ENCODE results near the gene CYB5R3. TPM values are rescaled to one million over a fixed set of nuclear protein-coding genes. Genes with fewer than 3 reads are reported as not detected.

Gene CYB5R3
- polyA plus RNA-seq, 1 donor (not counting 4 experiments of a cell fraction or from before 2014, with no cell fraction given): 102 TPM

GRCh38 chr22:42651134-42651533 lies 1.9 kb upstream of the CYB5R3 start:
- Histone ChIP-seq H3K36me3 (ENCODE audit: control insufficient read depth in 2 of 2, extremely low read depth in 1 of 2, insufficient read depth in 2 of 2, low read length in 2 of 2) (no peaks in the 10 kb centered on the region), H3K4me2 (ENCODE audit: control insufficient read depth, extremely low read depth, insufficient read depth, low read depth, low read length) (no peak overlapping the region), H2AFZ (ENCODE audit: control insufficient read depth, low read length) (no peak overlapping the region), H3K4me1 (ENCODE audit: control insufficient read depth, extremely low read depth, insufficient read depth, low read length) (peaks cover 27% of the 10 kb centered on the region), H3K27me3 (ENCODE audit: control insufficient read depth, extremely low read depth, insufficient read depth, low read length) (no peaks in the 10 kb centered on the region), H3K27ac (ENCODE audit: control insufficient read depth, insufficient read depth, low read length) (no peak overlapping the region), H3K9me3 (ENCODE audit: control insufficient read depth, low read depth, low read length) (no peaks in the 10 kb centered on the region), H3K9ac (ENCODE audit: control insufficient read depth, extremely low read depth, insufficient read depth, low read length) (no peak overlapping the region), H4K20me1 (ENCODE audit: control insufficient read depth, extremely low read depth, insufficient read depth, low read length) (no peaks in the 10 kb centered on the region), H3K79me2 (ENCODE audit: control insufficient read depth, insufficient read depth, low read length) (peaks cover 26% of the 10 kb centered on the region), H3K9me1 (ENCODE audit: control insufficient read depth, extremely low read depth, insufficient read depth, low read length) (no peaks in the 10 kb centered on the region), H3K4me3 (ENCODE audit: control insufficient read depth in 2 of 3, extremely low read depth in 1 of 3, insufficient read depth in 2 of 3, low read depth in 1 of 3, low read length in 3 of 3) (no peak overlapping the region)
- dilution Hi-C loops (cut with MboI; ENCODE audit: extremely low pct_ligation_motif_present, low sequenced_read_pairs): no loop called here
- no peak for DNase-seq (ENCODE audit: low read depth, low spot score)
- peak in 1 of 3 experiments; percentile 11 for TF ChIP-seq CTCF (optimal IDR thresholded peaks at IDR 0.05 in 1 of 3, IDR thresholded peaks at IDR 0.05 in 1 of 3, conservative IDR thresholded peaks at IDR 0.05 in 1 of 3; ENCODE audit: extremely low read depth in 1 of 3, insufficient read depth in 2 of 3, low read length in 3 of 3)
- TF ChIP-seq EZH2 (IDR thresholded peaks at IDR 0.05; ENCODE audit: low read length): no peak
- no peak for FAIRE-seq

DNA sequence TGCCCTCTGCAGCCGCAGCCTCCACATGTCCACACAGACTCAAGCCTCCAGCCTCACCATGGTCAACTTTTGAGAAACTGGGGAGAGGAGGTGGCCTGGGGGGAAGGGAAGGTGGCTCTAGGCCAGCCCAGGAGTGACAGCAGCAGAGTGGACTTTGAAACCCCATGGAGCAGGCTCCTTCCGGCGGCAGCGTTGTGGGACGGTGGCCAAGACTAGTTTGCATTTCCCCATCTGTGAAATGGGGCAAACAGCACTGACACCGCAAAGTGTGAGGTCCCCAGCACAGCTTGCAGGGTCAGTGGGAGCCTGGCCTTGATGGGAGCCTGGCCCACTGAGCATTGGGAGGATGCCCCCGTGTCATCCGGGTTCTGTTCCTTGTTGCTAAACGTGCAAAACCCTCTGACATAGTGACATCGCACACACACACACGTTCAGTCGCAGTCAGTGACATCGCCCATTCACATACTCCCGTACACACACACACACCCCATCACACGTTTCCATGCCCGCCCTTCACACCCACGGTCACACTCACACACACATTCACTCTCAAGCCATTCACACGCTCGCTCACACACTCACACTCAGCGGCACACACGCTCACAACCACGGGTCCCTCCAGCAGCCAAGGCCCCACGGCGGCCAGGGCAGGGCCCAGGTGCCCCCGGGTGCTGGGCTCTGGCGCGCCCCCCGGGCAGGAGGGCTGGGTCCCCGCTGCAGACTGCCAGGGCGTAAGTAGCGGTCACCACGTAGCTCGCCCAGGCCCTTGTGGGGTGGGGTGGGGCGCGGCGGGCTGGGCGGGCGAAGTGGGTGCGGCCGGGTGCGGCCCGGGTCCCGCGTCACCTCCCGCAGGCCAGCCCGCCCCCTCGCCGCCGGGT lies 585 bp downstream of the CYB5R3 start:
- DNase-seq (ENCODE audit: low read depth, low spot score) (no peak), FAIRE-seq (peak; percentile 5)
- Histone ChIP-seq H3K4me1 (ENCODE audit: control insufficient read depth, extremely low read depth, insufficient read depth, low read length) (peaks cover 46% of the 10 kb centered on the region), H3K4me3 (ENCODE audit: control insufficient read depth in 2 of 3, extremely low read depth in 1 of 3, insufficient read depth in 2 of 3, low read depth in 1 of 3, low read length in 3 of 3) (peak overlapping the region; percentile 74 to 98 (median 90)), H3K36me3 (ENCODE audit: control insufficient read depth in 2 of 2, extremely low read depth in 1 of 2, insufficient read depth in 2 of 2, low read length in 2 of 2) (peaks cover 0 to 2% of the 10 kb centered on the region in 2 experiments), H3K9ac (ENCODE audit: control insufficient read depth, extremely low read depth, insufficient read depth, low read length) (peak overlapping the region; percentile 95), H3K27ac (ENCODE audit: control insufficient read depth, insufficient read depth, low read length) (peak overlapping the region; percentile 88), H3K4me2 (ENCODE audit: control insufficient read depth, extremely low read depth, insufficient read depth, low read depth, low read length) (peak overlapping the region; percentile 98), H3K9me1 (ENCODE audit: control insufficient read depth, extremely low read depth, insufficient read depth, low read length) (peaks cover 2% of the 10 kb centered on the region), H4K20me1 (ENCODE audit: control insufficient read depth, extremely low read depth, insufficient read depth, low read length) (no peaks in the 10 kb centered on the region), H2AFZ (ENCODE audit: control insufficient read depth, low read length) (peak overlapping the region; percentile 10), H3K9me3 (ENCODE audit: control insufficient read depth, low read depth, low read length) (no peaks in the 10 kb centered on the region), H3K27me3 (ENCODE audit: control insufficient read depth, extremely low read depth, insufficient read depth, low read length) (no peaks in the 10 kb centered on the region), H3K79me2 (ENCODE audit: control insufficient read depth, insufficient read depth, low read length) (peaks cover 51% of the 10 kb centered on the region)
- dilution Hi-C loops (cut with MboI; ENCODE audit: extremely low pct_ligation_motif_present, low sequenced_read_pairs): no loop called here
- TF ChIP-seq EZH2 (IDR thresholded peaks at IDR 0.05; ENCODE audit: low read length) (no peak), CTCF (optimal IDR thresholded peaks at IDR 0.05 in 1 of 3, IDR thresholded peaks at IDR 0.05 in 1 of 3, conservative IDR thresholded peaks at IDR 0.05 in 1 of 3; ENCODE audit: extremely low read depth in 1 of 3, insufficient read depth in 2 of 3, low read length in 3 of 3) (no peak)

Measured in keratinocyte (primary cell).